ENCODE data around the gene BMP2K. TPM values are rescaled to one million over a fixed set of nuclear protein-coding genes. Genes with fewer than 3 reads are reported as not detected.

BMP2K gene
- total RNA-seq (1 to 10 TPM; 4.6 to 5.6 TPM), total RNA-seq (9.1 to 115 (median 26.0) reads per million in 172 experiments)
- 5.8 TPM for polyA plus RNA-seq (2013, experiment 1 of 2)
- 8.1 TPM for polyA plus RNA-seq (2013, experiment 2 of 2)

- Mint-ChIP-seq H3K36me3 (ENCODE audit: low read depth) (peaks cover 12% of the 10 kb centered on the region), H3K4me3 (peak within 1 kb of the TSS; percentile 96), H3K27ac (peak within 1 kb of the TSS; percentile 97), H3K9me3 (no peaks in the 10 kb centered on the region), H3K27me3 (no peaks in the 10 kb centered on the region), H3K4me1 (ENCODE audit: low read depth) (peaks cover 20% of the 10 kb centered on the region)
- Histone ChIP-seq H3K27ac (ENCODE audit: low read depth in 1 of 2, low read length in 2 of 2) (peak within 1 kb of the TSS; percentile 72 to 87), H3K36me3 (ENCODE audit: insufficient read depth, low read length) (no peaks in the 10 kb centered on the region), H3K4me1 (ENCODE audit: insufficient read depth, low read length) (peaks cover 15% of the 10 kb centered on the region), H3K27me3 (ENCODE audit: control insufficient read depth in 1 of 2, insufficient read depth in 2 of 2, low read length in 2 of 2) (no peaks in the 10 kb centered on the region), H3K9me3 (ENCODE audit: control insufficient read depth in 1 of 2, insufficient read depth in 1 of 2, low read length in 2 of 2) (no peaks in the 10 kb centered on the region), H3K4me3 (ENCODE audit: low read length) (peak within 1 kb of the TSS; percentile 94)
- no peak for TF ChIP-seq CTCF (IDR thresholded peaks at IDR 0.05)
- intact Hi-C loops (cut with DNase I, micrococcal nuclease) = loop anchor here (5.0 to 10.0 kb wide), 8 partner anchors 41 to 1704 kb away; partner anchors contain the start of gene PAQR3 (in 1 of the 2)
- ChIA-PET CTCF (interaction anchor here (0.7 to 1.6 kb wide), 2 partner anchors 21 to 132 kb away, joined by 3 read pairs; no protein-coding TSS in a partner anchor), POLR2A (interaction anchor here (0.7 to 1.2 kb wide), 5 partner anchors 8 to 956 kb away, joined by 3 to 5 read pairs (median 4); no protein-coding TSS in a partner anchor)
- DNase-seq (peak; percentile 64 to 92 (median 79)), ATAC-seq (ENCODE audit: poor library complexity) (peak; percentile 72)
These were observed at the start of gene BMP2K for GRCh38 chr4:78776079-78776728. Gene BMP2K, plus strand, starts transcription at chr4:78776350. Its CDS starts 194 bp downstream, at chr4:78776544.

GRCh38 chr4:78726546-78726945 is 49.6 kb upstream of the BMP2K start:
- CTCF ChIA-PET = interaction anchor here (1.7 kb wide), 1 partner anchor 9 kb away, joined by 4 read pairs; no protein-coding TSS in a partner anchor

More at GRCh38 chr4:78726546-78726945, 49.6 kb upstream of the BMP2K start:
- Mint-ChIP-seq H3K9me3 (no peaks in the 10 kb centered on the region), H3K36me3 (ENCODE audit: low read depth) (no peaks in the 10 kb centered on the region), H3K4me3 (no peak overlapping the region), H3K27ac (no peak overlapping the region), H3K4me1 (ENCODE audit: low read depth) (peaks cover 3% of the 10 kb centered on the region), H3K27me3 (no peaks in the 10 kb centered on the region)
- no peak for TF ChIP-seq CTCF (IDR thresholded peaks at IDR 0.05)
- intact Hi-C loops (cut with DNase I, micrococcal nuclease) = loop anchor here in 1 of 2 experiments (10.0 kb wide), 1 partner anchor 48 kb away; the partner anchor contains the start of gene BMP2K
- ATAC-seq (ENCODE audit: poor library complexity) (no peak), DNase-seq (no peak)
- peaks cover 4% of the 10 kb centered on the region for H3K4me1 ChIP-seq (ENCODE audit: insufficient read depth, low read length)
- POLR2A ChIA-PET = interaction anchor here (0.6 kb wide), 1 partner anchor 95 kb away, joined by 3 read pairs; no protein-coding TSS in a partner anchor
- no peaks in the 10 kb centered on the region for H3K27me3 ChIP-seq (ENCODE audit: control insufficient read depth in 1 of 2, insufficient read depth in 2 of 2, low read length in 2 of 2)
- no peak overlapping the region for H3K27ac ChIP-seq (ENCODE audit: low read depth in 1 of 2, low read length in 2 of 2)
- H3K36me3 ChIP-seq (ENCODE audit: insufficient read depth, low read length) = no peaks in the 10 kb centered on the region
- H3K9me3 ChIP-seq (ENCODE audit: control insufficient read depth in 1 of 2, insufficient read depth in 1 of 2, low read length in 2 of 2) = no peaks in the 10 kb centered on the region
- no peak overlapping the region for H3K4me3 ChIP-seq (ENCODE audit: low read length)
